ENCODE measurements around the gene RCOR2.

RCOR2 gene

GRCh38 chr11:63888170-63889086, 28.5 kb downstream of the RCOR2 start:
- peak overlapping the region; percentile 21 for H3K4me3 ChIP-seq (replicated peaks; ENCODE audit: low read depth, low read length)
- TF ChIP-seq CTCF (IDR thresholded peaks at IDR 0.05; ENCODE audit: low read depth, low read length, missing control alignments) = no peak
- DNase-seq (ENCODE audit: extremely low read depth, low read depth) = no peak

GRCh38 chr11:63887386-63887999, 29.5 kb downstream of the RCOR2 start:
- H3K4me3 ChIP-seq (replicated peaks; ENCODE audit: low read depth, low read length) = no peak overlapping the region
- TF ChIP-seq CTCF (IDR thresholded peaks at IDR 0.05; ENCODE audit: low read depth, low read length, missing control alignments) = no peak

GRCh38 chr11:63884196-63884932, 32.6 kb downstream of the RCOR2 start:
- TF ChIP-seq CTCF (IDR thresholded peaks at IDR 0.05; ENCODE audit: low read depth, low read length, missing control alignments) = no peak
- DNase-seq (ENCODE audit: extremely low read depth, low read depth) = no peak
- no peak overlapping the region for H3K4me3 ChIP-seq (replicated peaks; ENCODE audit: low read depth, low read length)

More at GRCh38 chr11:63887386-63887999, 29.5 kb downstream of the RCOR2 start:
- DNase-seq (ENCODE audit: extremely low read depth, low read depth) = no peak

- no peak for DNase-seq (ENCODE audit: extremely low read depth, low read depth)
- TF ChIP-seq CTCF (IDR thresholded peaks at IDR 0.05; ENCODE audit: low read depth, low read length, missing control alignments) = no peak
- H3K4me3 ChIP-seq (replicated peaks; ENCODE audit: low read depth, low read length) = no peak overlapping the region
These were observed 33.2 kb downstream of the RCOR2 start for GRCh38 chr11:63883791-63884190.

- TF ChIP-seq CTCF (IDR thresholded peaks at IDR 0.05; ENCODE audit: low read depth, low read length, missing control alignments) = no peak
- DNase-seq (ENCODE audit: extremely low read depth, low read depth) = no peak
- no peak overlapping the region for H3K4me3 ChIP-seq (replicated peaks; ENCODE audit: low read depth, low read length)
These were observed 34.3 kb downstream of the RCOR2 start for GRCh38 chr11:63882555-63883242.

- no peak for DNase-seq (ENCODE audit: extremely low read depth, low read depth)
- no peak for TF ChIP-seq CTCF (IDR thresholded peaks at IDR 0.05; ENCODE audit: low read depth, low read length, missing control alignments)
- no peak overlapping the region for H3K4me3 ChIP-seq (replicated peaks; ENCODE audit: low read depth, low read length)
These were observed 36.6 kb downstream of the RCOR2 start for GRCh38 chr11:63880403-63880790.

All from HFF-Myc (cell line).